Transverse colon (tissue), 4 donors: ENCODE results near the gene PLA2G12A. TPM values are rescaled to one million over a fixed set of nuclear protein-coding genes. Genes with fewer than 3 reads are reported as not detected.

Experiments
- DNase-seq: peaks from one replicate; pipeline ENCODE4 v3.0.0-alpha.2; 2019
- H3K27ac ChIP-seq, 4 donors: fragments of 200-600 bp; sonication (generic); 2 replicates each; pipeline ENCODE4 v1.5.1; 2016 to 2018; ENCODE audit warnings: inconsistent platforms in 4 of 4
- H3K27me3 ChIP-seq: fragments of 200-600 bp; sonication (generic); 2 replicates; pipeline ENCODE4 v1.5.1; 2017; ENCODE audit warnings: inconsistent platforms
- H3K36me3 ChIP-seq, 4 donors: fragments of 200-600 bp; sonication (generic); 2 replicates each; pipeline ENCODE4 v1.5.1; 2017 to 2019; ENCODE audit warnings: inconsistent platforms in 4 of 4
- H3K4me1 ChIP-seq, 4 donors: fragments of 200-600 bp; sonication (generic); 2 replicates each; pipeline ENCODE4 v1.5.1; 2017 to 2020; ENCODE audit warnings: inconsistent platforms in 4 of 4
- H3K4me3 ChIP-seq, 4 donors: fragments of 200-600 bp; sonication (generic); 1 replicate in 1 of 4; 2 replicates in 3 of 4; pipeline versions ENCODE4 v1.5.1 to v1.6.1; 2017 to 2019; ENCODE audit warnings: inconsistent platforms in 4 of 4
- H3K9me3 ChIP-seq, 2 donors: fragments of 200-600 bp; sonication (generic); 2 replicates each; pipeline ENCODE4 v1.5.1; 2017 to 2019; ENCODE audit warnings: inconsistent platforms in 2 of 2
- CTCF ChIP-seq, 5 experiments: fragments of 200-600 bp in 3 of 5; fragments of 450-650 bp in 2 of 5; sonication (generic) in 3 of 5; IDR thresholded peaks; 1 replicate in 2 of 5; 2 replicates in 3 of 5; pipeline ENCODE4 v1.5.1; 2016 to 2017; ENCODE audit warnings: antibody characterized with exemption in 5 of 5, inconsistent platforms in 3 of 5, mild to moderate bottlenecking in 2 of 5, moderate library complexity in 1 of 5
- EP300 ChIP-seq: sonication (generic); formaldehyde crosslinking; IDR thresholded peaks from one replicate; pipeline ENCODE4 v1.6.1; 2017; ENCODE audit warnings: antibody characterized with exemption, low read depth
- POLR2A ChIP-seq: fragments of 450-650 bp; IDR thresholded peaks from one replicate; pipeline ENCODE4 v1.6.1; 2016; ENCODE audit warnings: antibody characterized with exemption, mild to moderate bottlenecking, moderate library complexity
- POLR2AphosphoS5 ChIP-seq, 3 donors: sonication (generic); formaldehyde crosslinking; IDR thresholded peaks; one replicate each; pipeline ENCODE4 v1.6.1; 2016; ENCODE audit warnings: antibody characterized with exemption in 3 of 3
- WGBS, 2 donors: methylation state at CpG; one replicate each; pipeline ENCODE4 v1.1.5; 2018; ENCODE audit warnings: low coverage in 1 of 2; 5-methylcytosine and 5-hydroxymethylcytosine counted together
- in situ Hi-C, 4 donors: fragments of 200-750 bp; cut with MboI; loops; one replicate each; pipeline versions ENCODE4 v1.15.0 to v1.15.1; 2017; ENCODE audit warnings: low sequenced_read_pairs in 3 of 4, low pct_ligation_motif_present in 1 of 4, low pct_unique_long_range_greater_than_20kb in 1 of 4
- intact Hi-C: fragments of 100-400 bp; cut with DNase I; formaldehyde crosslinking; loops from one replicate; pipeline ENCODE4 v1.15.1; 2023; ENCODE audit warnings: low total_unique reads
- total RNA-seq, 4 donors: library from RNA; depleted of rRNA; stranded (reverse); fragments of >200 nt; gene quantifications; one replicate each; pipeline ENCODE4 v1.1.0, GENCODE V29; 2016

The PLA2G12A gene
- total RNA-seq, 4 donors from 2014 or later = 17.3 to 42.6 (median 29.7) TPM

DNA sequence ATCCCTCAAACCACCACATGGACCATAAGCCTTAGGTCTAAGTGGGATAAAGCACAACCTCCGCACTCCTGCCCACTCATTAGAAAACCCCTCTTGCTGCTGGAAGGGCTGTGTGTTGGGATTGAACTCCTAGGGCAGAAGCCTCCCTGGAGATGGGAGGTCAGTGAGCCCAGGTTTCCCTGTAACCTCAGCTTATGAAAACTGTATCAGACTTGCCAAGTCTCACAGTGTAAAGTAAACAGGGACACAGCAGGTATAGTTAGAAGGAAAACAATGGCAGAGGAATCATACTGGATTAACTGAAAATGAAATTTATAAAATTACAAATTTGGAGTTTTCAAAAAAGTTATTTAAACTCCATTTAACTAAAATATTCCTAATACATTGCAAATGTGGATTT, 56.6 kb downstream of the PLA2G12A start:
- intact Hi-C loops (no loop called here), in situ Hi-C loops (no loop called here)
- Histone ChIP-seq H3K27me3 (no peaks in the 10 kb centered on the region), H3K4me3 (no peak overlapping the region), H3K4me1 (no peaks in the 10 kb centered on the region), H3K36me3 (no peaks in the 10 kb centered on the region), H3K9me3 (peaks cover 0 to 5% of the 10 kb centered on the region in 2 donors), H3K27ac (no peak overlapping the region)
- 92% methylated on average over 1 of the region's 1 CpG; no CpG with 5 or more reads in 1 of the 2 donors for WGBS, 2 donors
- no peak for TF ChIP-seq POLR2A
- DNase-seq = no peak

DNA sequence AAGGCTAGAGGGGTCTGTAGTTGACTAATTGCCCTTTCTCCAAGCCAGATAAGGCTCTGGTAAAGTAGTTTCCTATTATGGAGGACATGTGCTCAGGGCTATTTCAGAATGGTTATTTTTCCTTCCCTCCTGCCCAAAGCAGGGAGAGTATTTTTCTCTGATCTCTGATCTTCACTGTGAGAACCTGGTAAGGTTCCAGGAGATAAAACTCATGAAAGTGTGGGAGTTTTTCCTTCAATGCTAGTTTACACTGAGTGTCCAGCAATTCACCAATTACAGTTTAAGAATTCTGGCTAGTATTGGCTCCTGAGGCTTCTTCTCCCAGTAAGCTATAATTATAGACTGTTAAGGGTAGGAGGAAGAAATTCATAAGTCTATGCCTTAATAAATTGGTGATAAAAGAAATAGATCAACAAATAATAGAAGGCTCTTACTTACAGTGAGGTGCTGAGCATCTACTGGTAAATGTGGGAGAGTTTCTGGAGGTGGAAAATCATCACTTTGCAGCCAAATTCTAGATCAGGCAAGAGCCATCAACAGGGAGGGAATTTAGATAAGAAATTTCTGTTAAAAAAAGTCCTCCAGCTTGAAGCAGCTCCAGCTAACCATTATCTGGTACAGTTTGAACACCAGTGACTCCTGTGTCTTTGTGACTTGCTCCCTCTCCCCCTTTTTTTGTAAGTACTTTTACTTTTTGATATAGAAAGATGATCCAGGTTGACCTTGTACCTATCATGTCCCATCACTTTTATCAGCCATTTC, 57.5 kb downstream of the PLA2G12A start:
- Histone ChIP-seq H3K27me3 (no peaks in the 10 kb centered on the region), H3K4me3 (no peak overlapping the region), H3K4me1 (no peaks in the 10 kb centered on the region), H3K27ac (no peak overlapping the region), H3K9me3 (peaks cover 0 to 5% of the 10 kb centered on the region in 2 donors), H3K36me3 (no peaks in the 10 kb centered on the region)
- TF ChIP-seq POLR2A = no peak
- DNase-seq = no peak
- in situ Hi-C loops (no loop called here), intact Hi-C loops (no loop called here)

DNA sequence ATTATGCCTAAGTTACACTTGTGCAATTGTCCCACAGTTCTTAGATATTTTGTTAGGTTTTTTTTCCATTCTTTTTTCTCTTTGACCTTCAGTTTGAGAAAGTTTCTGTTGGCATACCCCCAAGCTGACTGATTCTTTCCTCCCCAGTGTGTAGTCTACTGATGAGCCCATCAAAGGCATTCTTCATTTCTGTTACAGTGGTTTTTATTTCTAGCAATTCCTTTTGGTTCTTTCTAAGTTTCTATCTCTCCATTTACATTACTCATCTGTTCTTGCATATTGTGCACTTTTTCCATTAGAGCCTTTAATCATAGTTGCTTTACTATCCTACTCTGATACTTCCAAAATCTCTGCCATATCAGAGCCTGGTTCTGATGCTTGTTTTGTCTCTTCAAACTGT, 58.5 kb downstream of the PLA2G12A start:
- no peaks in the 10 kb centered on the region for H3K36me3 ChIP-seq
- no peak overlapping the region for H3K27ac ChIP-seq
- no peaks in the 10 kb centered on the region for H3K4me1 ChIP-seq
- peaks cover 0 to 5% of the 10 kb centered on the region in 2 donors for H3K9me3 ChIP-seq
- in situ Hi-C loops (no loop called here), intact Hi-C loops (no loop called here)
- no peak for DNase-seq
- H3K27me3 ChIP-seq = no peaks in the 10 kb centered on the region
- no peak for TF ChIP-seq POLR2AphosphoS5 (IDR thresholded peaks at IDR 0.05)
- no peak for TF ChIP-seq POLR2A
- TF ChIP-seq EP300 = no peak
- H3K4me3 ChIP-seq = no peak overlapping the region

DNA sequence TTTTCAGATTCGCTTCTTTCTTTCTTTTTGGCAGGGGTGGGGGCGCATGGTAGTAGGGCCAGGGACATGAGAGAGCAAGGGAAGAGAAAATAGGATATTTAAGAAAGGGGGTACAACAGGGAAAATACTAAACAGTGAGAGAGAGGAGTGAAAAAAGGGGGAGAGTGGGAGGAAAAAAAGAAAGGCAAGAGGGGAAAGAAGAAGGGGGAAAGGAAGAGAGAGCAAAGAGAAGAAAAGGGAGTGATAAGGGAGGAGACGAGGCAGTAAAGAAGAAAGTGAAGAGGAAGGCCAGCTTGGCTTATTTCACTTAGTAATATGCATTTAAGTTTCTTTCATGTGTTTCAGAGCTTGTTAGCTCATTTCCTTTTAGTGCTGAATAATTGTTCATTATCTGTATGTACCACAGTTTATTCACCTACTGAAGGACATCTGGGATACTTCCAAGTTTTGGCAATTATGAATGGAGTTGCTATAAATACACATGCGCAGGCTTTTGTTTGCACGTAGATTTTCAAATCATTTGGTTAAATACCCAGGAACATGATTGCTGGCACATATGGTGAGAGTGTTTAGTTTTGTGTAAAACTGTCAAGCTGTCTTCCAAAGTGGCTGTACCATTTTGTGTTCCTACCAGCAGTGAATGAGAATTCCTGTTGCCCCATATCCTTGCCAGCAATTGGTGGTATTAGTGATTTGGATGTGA, 63.9 kb downstream of the PLA2G12A start:
- Histone ChIP-seq H3K27ac (no peak overlapping the region), H3K4me1 (no peaks in the 10 kb centered on the region), H3K27me3 (no peaks in the 10 kb centered on the region), H3K9me3 (no peaks in the 10 kb centered on the region), H3K36me3 (no peaks in the 10 kb centered on the region), H3K4me3 (no peak overlapping the region)
- WGBS, 2 donors = 80 to 93% methylated on average over 5 of the region's 5 CpGs
- no peak for DNase-seq
- in situ Hi-C loops = no loop called here
- intact Hi-C loops = no loop called here
- no peak for TF ChIP-seq CTCF (IDR thresholded peaks at IDR 0.05)
- TF ChIP-seq EP300 = no peak
- no peak for TF ChIP-seq POLR2AphosphoS5 (IDR thresholded peaks at IDR 0.05)
- no peak for TF ChIP-seq POLR2A

DNA sequence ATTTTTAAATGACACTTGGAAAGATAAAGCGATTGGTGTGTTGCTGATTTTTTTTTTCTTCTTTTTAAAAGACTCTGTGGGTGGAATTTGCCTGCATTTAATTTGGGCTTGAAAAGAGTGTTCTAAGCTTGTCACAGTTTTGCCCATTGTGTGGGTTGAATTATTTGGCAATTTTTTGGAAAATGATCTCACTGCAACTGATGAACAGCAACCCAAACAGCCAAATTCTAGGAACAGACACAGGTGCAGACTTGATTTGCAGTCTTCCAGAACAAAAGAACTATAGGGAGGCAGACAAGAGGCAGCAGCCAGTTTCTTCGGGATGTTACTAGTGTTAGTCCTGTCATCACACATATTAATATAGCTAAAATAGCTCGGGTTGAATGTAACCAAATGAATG, 67.1 kb downstream of the PLA2G12A start:
- Histone ChIP-seq H3K36me3 (no peaks in the 10 kb centered on the region), H3K4me1 (no peaks in the 10 kb centered on the region), H3K4me3 (no peak overlapping the region), H3K27ac (no peak overlapping the region), H3K9me3 (no peaks in the 10 kb centered on the region), H3K27me3 (no peaks in the 10 kb centered on the region)
- 76 to 98% methylated on average over 3 of the region's 3 CpGs for WGBS, 2 donors
- no peak for DNase-seq
- intact Hi-C loops (no loop called here), in situ Hi-C loops (no loop called here)
- TF ChIP-seq EP300 = no peak
- TF ChIP-seq POLR2A = no peak
- TF ChIP-seq POLR2AphosphoS5 (IDR thresholded peaks at IDR 0.05) = no peak
- no peak for TF ChIP-seq CTCF (IDR thresholded peaks at IDR 0.05)
